Psoas muscle (tissue), 8 donors: Measurements from ENCODE around the gene SCAF4. TPM values are rescaled to one million over a fixed set of nuclear protein-coding genes. Genes with fewer than 3 reads are reported as not detected.

Experiments used
- ATAC-seq, 4 donors: fragments of 200-7000 bp; cut with Tn5 transposase; one replicate each; pipeline ENCODE4 v1.9.1; 2020; ENCODE audit warnings: moderate library complexity in 3 of 4, mild to moderate bottlenecking in 2 of 4
- DNase-seq, 2 donors: peaks; one replicate each; pipeline ENCODE4 v3.0.0-alpha.2; 2020
- H3K27ac ChIP-seq: fragments of 200-600 bp; one replicate; pipeline ENCODE4 v1.8.0; 2022
- H3K27me3 ChIP-seq, 3 donors: fragments of 200-600 bp in 1 of 3; one replicate each; pipeline versions ENCODE4 v1.6.1 to v1.8.0; 2013 to 2022; ENCODE audit warnings: low read length in 2 of 3, mild to moderate bottlenecking in 2 of 3, moderate library complexity in 1 of 3; ENCODE audit not compliant: insufficient read depth in 3 of 3
- H3K36me3 ChIP-seq, 2 donors: fragments of 200-600 bp in 1 of 2; one replicate each; pipeline versions ENCODE4 v1.6.1 to v1.8.0; 2013 to 2022; ENCODE audit warnings: low read depth in 1 of 2, mild to moderate bottlenecking in 1 of 2, moderate library complexity in 1 of 2; ENCODE audit not compliant: insufficient read depth in 1 of 2
- H3K4me1 ChIP-seq: fragments of 200-600 bp; one replicate; pipeline ENCODE4 v1.8.0; 2022
- H3K4me3 ChIP-seq: fragments of 200-600 bp; one replicate; pipeline ENCODE4 v1.8.0; 2022; ENCODE audit warnings: mild to moderate bottlenecking
- H3K9me3 ChIP-seq: fragments of 200-600 bp; one replicate; pipeline ENCODE4 v1.8.0; 2022
- WGBS, 3 donors: extraction: QIAGEN DNeasy Blood & Tissue Kit; methylation state at CpG; one replicate each; pipeline versions ENCODE4 v1.1.6 to v1.1.7; 2013; 5-methylcytosine and 5-hydroxymethylcytosine counted together
- intact Hi-C, 2 donors: fragments of 100-400 bp; cut with DNase I; formaldehyde crosslinking; loops; one replicate each; pipeline versions ENCODE4 v1.11.0 to v1.14.2; 2022
- long read RNA-seq, 2 donors: library from polyadenylated mRNA; unstranded; transcript quantifications; one replicate each; pipeline ENCODE4 v2.0.0, GENCODE V29; 2021
- polyA plus RNA-seq, 3 donors: library from polyadenylated mRNA; stranded (reverse); fragments of 200-250 nt; gene quantifications; one replicate each; pipeline ENCODE4 v1.2.3, GENCODE V29; 2013
- total RNA-seq, 4 donors: library from RNA; stranded (reverse); fragmentation: NEBNext Ultra II Directional in 2 of 4; extraction: Animal tissue kit (Norgen Biotek cat#: 25700) in 2 of 4; gene quantifications; one replicate each; pipeline versions ENCODE4 v1.2.1 to v1.2.4, GENCODE V29; 2021 to 2023
- TF ChIP-seq, protein P1 (sequence below): fragments of 200-600 bp; IDR thresholded peaks from one replicate; pipeline ENCODE4 v1.8.0; 2022; ENCODE audit warnings: antibody characterized with exemption
- donor health status: healthy with polysubstance abuse.
- donor health status: DM: no; HTN: no; CAD: no; lungs with moderate emphysema.
- donor health status: Bipolar disorder and iron deficiency.
- donor health status: healthy.
- donor health status: DM: yes; HTN: yes; CAD: no.
- donor health status: DM: no; HTN: no; CAD: no.
- donor health status: DM: no; HTN: no; CAD: no.
- donor health status: DM: yes; HTN: yes; CAD: no.

Gene SCAF4, protein sequence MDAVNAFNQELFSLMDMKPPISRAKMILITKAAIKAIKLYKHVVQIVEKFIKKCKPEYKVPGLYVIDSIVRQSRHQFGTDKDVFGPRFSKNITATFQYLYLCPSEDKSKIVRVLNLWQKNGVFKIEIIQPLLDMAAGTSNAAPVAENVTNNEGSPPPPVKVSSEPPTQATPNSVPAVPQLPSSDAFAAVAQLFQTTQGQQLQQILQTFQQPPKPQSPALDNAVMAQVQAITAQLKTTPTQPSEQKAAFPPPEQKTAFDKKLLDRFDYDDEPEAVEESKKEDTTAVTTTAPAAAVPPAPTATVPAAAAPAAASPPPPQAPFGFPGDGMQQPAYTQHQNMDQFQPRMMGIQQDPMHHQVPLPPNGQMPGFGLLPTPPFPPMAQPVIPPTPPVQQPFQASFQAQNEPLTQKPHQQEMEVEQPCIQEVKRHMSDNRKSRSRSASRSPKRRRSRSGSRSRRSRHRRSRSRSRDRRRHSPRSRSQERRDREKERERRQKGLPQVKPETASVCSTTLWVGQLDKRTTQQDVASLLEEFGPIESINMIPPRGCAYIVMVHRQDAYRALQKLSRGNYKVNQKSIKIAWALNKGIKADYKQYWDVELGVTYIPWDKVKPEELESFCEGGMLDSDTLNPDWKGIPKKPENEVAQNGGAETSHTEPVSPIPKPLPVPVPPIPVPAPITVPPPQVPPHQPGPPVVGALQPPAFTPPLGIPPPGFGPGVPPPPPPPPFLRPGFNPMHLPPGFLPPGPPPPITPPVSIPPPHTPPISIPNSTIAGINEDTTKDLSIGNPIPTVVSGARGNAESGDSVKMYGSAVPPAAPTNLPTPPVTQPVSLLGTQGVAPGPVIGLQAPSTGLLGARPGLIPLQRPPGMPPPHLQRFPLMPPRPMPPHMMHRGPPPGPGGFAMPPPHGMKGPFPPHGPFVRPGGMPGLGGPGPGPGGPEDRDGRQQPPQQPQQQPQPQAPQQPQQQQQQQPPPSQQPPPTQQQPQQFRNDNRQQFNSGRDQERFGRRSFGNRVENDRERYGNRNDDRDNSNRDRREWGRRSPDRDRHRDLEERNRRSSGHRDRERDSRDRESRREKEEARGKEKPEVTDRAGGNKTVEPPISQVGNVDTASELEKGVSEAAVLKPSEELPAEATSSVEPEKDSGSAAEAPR
- total RNA-seq, result 10 to 100 TPM; 17.3 to 23.9 (median 23.5) TPM
- polyA plus RNA-seq, result 10 to 100 TPM in 1 of 3 donors, 1 to 10 TPM in 2; 7.5 to 17.3 (median 9.0) TPM
- long read RNA-seq, donor 1, partial matches to known transcripts, result 1 of 1 reads
- long read RNA-seq, donor 1, other reads (novel, unspliced or antisense), result 0 of 1 reads
- long read RNA-seq, donor 2, full-length matches to known transcripts, result 3 of 14 reads
- long read RNA-seq, donor 2, partial matches to known transcripts, result 9 of 14 reads
- long read RNA-seq, donor 2, other reads (novel, unspliced or antisense), result 2 of 14 reads

DNA sequence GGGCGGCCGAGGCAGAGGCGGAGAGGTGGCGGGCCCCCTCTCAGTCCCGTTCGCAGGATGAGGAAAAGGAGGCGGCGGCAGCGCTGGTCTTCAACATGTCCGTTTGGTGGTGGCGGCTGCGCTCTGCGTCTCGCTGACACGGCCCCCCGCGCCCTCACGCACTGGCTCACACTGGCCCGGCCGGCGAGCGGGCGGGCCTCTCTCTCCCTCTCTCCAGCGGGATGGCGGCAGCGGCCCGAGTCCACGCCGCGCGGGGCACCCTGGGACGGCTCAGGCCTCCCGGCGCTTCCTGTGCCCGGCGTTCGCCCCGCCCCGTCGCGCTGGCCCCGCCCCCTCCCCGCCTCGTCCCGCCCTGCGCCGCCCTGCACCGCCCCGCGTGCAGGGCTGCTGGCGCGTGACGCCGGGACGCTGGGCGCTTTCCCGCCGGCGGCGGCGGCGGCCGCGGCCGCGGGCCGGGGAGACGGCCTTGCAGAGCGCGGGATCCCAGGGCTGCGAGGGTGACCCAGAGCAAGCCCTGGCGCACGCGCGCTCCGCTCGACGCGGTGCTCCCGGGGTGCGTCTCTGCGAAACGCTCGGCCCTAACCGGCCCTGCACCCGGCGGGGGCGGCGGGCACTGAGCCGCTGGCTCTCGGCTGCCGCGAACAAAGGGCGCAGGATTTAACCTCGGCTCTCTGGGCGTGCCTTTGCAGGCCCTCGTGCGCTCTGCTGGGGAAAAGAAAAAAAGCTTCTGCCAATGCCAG lies at the start of gene SCAF4:
TSS of gene SCAF4 (minus strand) at position 262 of the 740 bp plus-strand sequence. CDS start 426 bp downstream, outside the sequence.
- H3K9me3 ChIP-seq, result no peaks in the 10 kb centered on the region
- peaks cover 41% of the 10 kb centered on the region for H3K4me1 ChIP-seq
- no peaks in the 10 kb centered on the region for H3K27me3 ChIP-seq
- ATAC-seq (peak; percentile 93 to 94 (median 94)), DNase-seq (peak; percentile 92 to 96)
- H3K27ac ChIP-seq, result peak within 1 kb of the TSS; percentile 99
- H3K4me3 ChIP-seq, result peak within 1 kb of the TSS; percentile 98
- TF ChIP-seq, protein P1, sequence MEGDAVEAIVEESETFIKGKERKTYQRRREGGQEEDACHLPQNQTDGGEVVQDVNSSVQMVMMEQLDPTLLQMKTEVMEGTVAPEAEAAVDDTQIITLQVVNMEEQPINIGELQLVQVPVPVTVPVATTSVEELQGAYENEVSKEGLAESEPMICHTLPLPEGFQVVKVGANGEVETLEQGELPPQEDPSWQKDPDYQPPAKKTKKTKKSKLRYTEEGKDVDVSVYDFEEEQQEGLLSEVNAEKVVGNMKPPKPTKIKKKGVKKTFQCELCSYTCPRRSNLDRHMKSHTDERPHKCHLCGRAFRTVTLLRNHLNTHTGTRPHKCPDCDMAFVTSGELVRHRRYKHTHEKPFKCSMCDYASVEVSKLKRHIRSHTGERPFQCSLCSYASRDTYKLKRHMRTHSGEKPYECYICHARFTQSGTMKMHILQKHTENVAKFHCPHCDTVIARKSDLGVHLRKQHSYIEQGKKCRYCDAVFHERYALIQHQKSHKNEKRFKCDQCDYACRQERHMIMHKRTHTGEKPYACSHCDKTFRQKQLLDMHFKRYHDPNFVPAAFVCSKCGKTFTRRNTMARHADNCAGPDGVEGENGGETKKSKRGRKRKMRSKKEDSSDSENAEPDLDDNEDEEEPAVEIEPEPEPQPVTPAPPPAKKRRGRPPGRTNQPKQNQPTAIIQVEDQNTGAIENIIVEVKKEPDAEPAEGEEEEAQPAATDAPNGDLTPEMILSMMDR, result no peak
- 0% methylated on average over 49 to 98 of the region's 98 CpGs for WGBS, 3 donors
- H3K36me3 ChIP-seq, result peaks cover 0 to 2% of the 10 kb centered on the region in 2 donors
- intact Hi-C loops, result loop anchor here (2.0 to 10.0 kb wide), 3 partner anchors 63 to 880 kb away; partner anchors contain the start of gene CFAP298 (in 1 of the 2)

DNA sequence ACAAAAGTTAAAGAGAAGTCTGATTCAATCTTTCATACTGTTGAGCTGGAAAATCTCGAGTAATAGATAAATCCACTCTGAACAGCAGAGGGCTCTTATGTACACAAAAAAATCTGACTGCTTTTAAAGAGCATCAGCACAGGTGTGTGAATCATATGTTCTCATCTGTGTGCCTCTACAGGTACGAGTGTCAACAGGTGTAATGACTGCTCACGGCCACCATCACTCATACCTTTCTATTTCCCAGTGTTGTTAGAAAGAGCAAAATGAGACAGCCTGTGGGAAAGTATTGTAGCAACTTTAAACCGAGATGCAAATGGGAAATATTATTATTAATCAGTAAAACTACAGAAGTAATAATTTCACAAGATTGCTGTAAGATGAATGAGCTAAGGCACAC lies 49.0 kb upstream of the SCAF4 start:
- H3K27ac ChIP-seq, result no peak overlapping the region
- DNase-seq, result no peak
- no peak for ATAC-seq
- TF ChIP-seq, protein P1, result no peak
- H3K9me3 ChIP-seq, result no peaks in the 10 kb centered on the region
- no peak overlapping the region for H3K4me3 ChIP-seq
- intact Hi-C loops, result no loop called here
- no peaks in the 10 kb centered on the region for H3K4me1 ChIP-seq
- WGBS, 3 donors, result 80 to 85% (median 80%) methylated on average over 4 of the region's 4 CpGs
- H3K36me3 ChIP-seq, result no peaks in the 10 kb centered on the region
- H3K27me3 ChIP-seq, result no peaks in the 10 kb centered on the region

DNA sequence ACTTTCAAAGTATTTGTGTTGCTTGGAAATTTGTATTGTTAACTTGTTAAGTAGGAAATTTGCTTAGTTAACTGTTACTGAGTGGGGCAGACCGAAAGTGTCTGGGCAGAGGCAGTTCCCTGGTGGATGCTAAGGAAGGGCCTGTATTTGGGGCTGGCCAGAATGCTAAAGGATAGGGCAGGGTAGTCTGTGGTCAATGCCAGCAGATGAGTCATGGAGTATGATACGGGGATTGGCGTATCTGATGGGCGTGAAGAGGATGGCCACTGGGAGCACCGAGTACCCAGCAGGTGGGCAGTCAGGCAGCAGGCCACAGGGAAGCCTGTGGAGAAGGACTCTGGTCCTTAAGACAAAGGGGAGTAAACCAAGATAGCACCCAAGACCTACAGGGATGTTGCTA lies 46.6 kb upstream of the SCAF4 start:
- no peaks in the 10 kb centered on the region for H3K9me3 ChIP-seq
- WGBS, 3 donors, result 32 to 59% (median 54%) methylated on average over 5 of the region's 5 CpGs
- no peaks in the 10 kb centered on the region for H3K4me1 ChIP-seq
- H3K36me3 ChIP-seq, result no peaks in the 10 kb centered on the region
- ATAC-seq, result no peak
- DNase-seq, result no peak
- intact Hi-C loops, result no loop called here
- no peak overlapping the region for H3K4me3 ChIP-seq
- no peak overlapping the region for H3K27ac ChIP-seq
- TF ChIP-seq, protein P1, result no peak
- H3K27me3 ChIP-seq, result no peaks in the 10 kb centered on the region

DNA sequence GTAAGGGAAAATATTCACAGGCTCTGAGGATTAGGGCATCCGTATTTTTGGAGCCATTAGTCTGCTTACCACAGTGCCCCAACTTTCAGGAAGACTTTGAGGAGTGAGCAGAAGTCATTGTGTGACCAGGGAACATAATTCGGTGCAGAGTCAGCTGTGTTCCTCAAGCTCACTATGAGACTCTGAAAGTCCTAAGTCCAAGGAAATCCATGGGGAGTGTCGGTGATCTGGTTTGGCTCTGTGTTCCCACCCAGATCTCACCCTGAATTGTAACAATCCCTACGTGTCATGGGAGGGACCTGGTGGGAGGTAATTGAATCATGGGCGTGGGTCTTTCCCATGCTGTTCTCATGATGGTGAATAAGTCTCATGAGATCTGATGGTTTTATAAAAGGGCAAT lies 45.9 kb upstream of the SCAF4 start:
- WGBS, 3 donors, result 77 to 88% (median 85%) methylated on average over 5 of the region's 5 CpGs
- H3K27me3 ChIP-seq, result no peaks in the 10 kb centered on the region
- intact Hi-C loops, result no loop called here
- H3K4me3 ChIP-seq, result no peak overlapping the region
- no peaks in the 10 kb centered on the region for H3K9me3 ChIP-seq
- no peak for ATAC-seq
- no peak for DNase-seq
- H3K4me1 ChIP-seq, result no peaks in the 10 kb centered on the region
- no peak overlapping the region for H3K27ac ChIP-seq
- H3K36me3 ChIP-seq, result no peaks in the 10 kb centered on the region
- TF ChIP-seq, protein P1, result no peak
